GM23248 (cell line): ENCODE results near the gene KDM2B. TPM values are rescaled to one million over a fixed set of nuclear protein-coding genes. Genes with fewer than 3 reads are reported as not detected.

ENCODE experiments used
- DNase-seq: peaks from one replicate; pipeline ENCODE4 v3.0.0-alpha.2; 2015
- H2AFZ ChIP-seq: fragments of 200-600 bp; sonication (generic); 2 replicates; pipeline ENCODE4 v1.6.1; 2016; ENCODE audit warnings: antibody characterized with exemption
- H3F3A ChIP-seq: fragments of 200-600 bp; sonication (generic); 2 replicates; pipeline ENCODE4 v1.6.1; 2016; ENCODE audit warnings: mild to moderate bottlenecking, antibody characterized with exemption, mixed run types; ENCODE audit not compliant: insufficient read depth
- H3K27ac ChIP-seq: fragments of 200-600 bp; sonication (generic); 2 replicates; pipeline ENCODE4 v1.5.1; 2016; ENCODE audit warnings: mild to moderate bottlenecking
- H3K27me3 ChIP-seq: fragments of 200-600 bp; sonication (generic); replicated peaks from 2 replicates; pipeline ENCODE4 v1.6.1; 2016; ENCODE audit warnings: mild to moderate bottlenecking; ENCODE audit not compliant: insufficient read depth
- H3K36me3 ChIP-seq: fragments of 200-600 bp; sonication (generic); 2 replicates; pipeline ENCODE4 v1.6.1; 2016; ENCODE audit warnings: low read depth, mild to moderate bottlenecking
- H3K4me1 ChIP-seq: fragments of 200-600 bp; sonication (generic); 2 replicates; pipeline ENCODE4 v1.6.1; 2016; ENCODE audit warnings: mild to moderate bottlenecking; ENCODE audit not compliant: insufficient read depth
- H3K4me2 ChIP-seq: fragments of 200-600 bp; sonication (generic); one replicate; pipeline ENCODE4 v1.6.1; 2016; ENCODE audit warnings: mild to moderate bottlenecking; ENCODE audit not compliant: unreplicated experiment
- H3K4me3 ChIP-seq: fragments of 200-600 bp; sonication (generic); 2 replicates; pipeline ENCODE4 v1.5.1; 2016; ENCODE audit warnings: mild to moderate bottlenecking
- H3K79me2 ChIP-seq: fragments of 200-600 bp; sonication (generic); 2 replicates; pipeline ENCODE4 v1.6.1; 2016; ENCODE audit warnings: mild to moderate bottlenecking; ENCODE audit not compliant: insufficient read depth
- H3K9ac ChIP-seq: fragments of 200-600 bp; sonication (generic); 2 replicates; pipeline ENCODE4 v1.6.1; 2016; ENCODE audit warnings: mild to moderate bottlenecking
- H3K9me2 ChIP-seq: fragments of 200-600 bp; sonication (generic); 2 replicates; pipeline ENCODE4 v1.6.1; 2016; ENCODE audit warnings: mixed run types, mild to moderate bottlenecking, moderate library complexity; ENCODE audit not compliant: insufficient read depth
- H3K9me3 ChIP-seq: fragments of 200-600 bp; sonication (generic); one replicate; pipeline ENCODE4 v1.6.1; 2017; ENCODE audit warnings: low read depth
- H4K20me1 ChIP-seq: fragments of 200-600 bp; sonication (generic); 2 replicates; pipeline ENCODE4 v1.6.0; 2016; ENCODE audit not compliant: insufficient read depth
- EZH2 ChIP-seq: fragments of 200-600 bp; sonication (generic); IDR thresholded peaks from 2 replicates; pipeline ENCODE4 v1.6.1; 2018; ENCODE audit warnings: antibody characterized with exemption, mild to moderate bottlenecking; ENCODE audit not compliant: insufficient read depth, poor library complexity, severe bottlenecking
- EZH2phosphoT487 ChIP-seq: fragments of 200-600 bp; sonication (generic); IDR thresholded peaks from 2 replicates; pipeline ENCODE4 v1.6.1; 2018; ENCODE audit warnings: antibody characterized with exemption, moderate library complexity, mild to moderate bottlenecking, low read depth; ENCODE audit not compliant: insufficient read depth
- WGBS, 2 experiments: methylation state at CpG; one replicate each; pipeline ENCODE4 v1.1.6; 2015 to 2017; ENCODE audit warnings: low lambda C conversion rate in 2 of 2, low coverage in 1 of 2; ENCODE audit errors: missing lambda C conversion rate in 2 of 2; 5-methylcytosine and 5-hydroxymethylcytosine counted together
- in situ Hi-C: fragments of 300-500 bp; cut with MboI; formaldehyde crosslinking; loops from 2 replicates; pipeline ENCODE4 v1.15.0; 2020
- polyA plus RNA-seq: library from polyadenylated mRNA; unstranded; fragments of >200 nt; fragmentation: Nextera tagmentation; extraction: Ambion mirVana; gene quantifications from 2 replicates; pipeline ENCODE4 v1.2.1, GENCODE V29; 2016
- total RNA-seq: library from RNA; depleted of rRNA; stranded (reverse); fragments of >200 nt; shearing (Covaris generic); gene quantifications from 2 replicates; pipeline ENCODE4 v1.2.3, GENCODE V29; 2014

KDM2B gene
- total and polyA plus RNA-seq, 2 experiments from 2014 or later, result 8.2 to 20.1 TPM

DNA sequence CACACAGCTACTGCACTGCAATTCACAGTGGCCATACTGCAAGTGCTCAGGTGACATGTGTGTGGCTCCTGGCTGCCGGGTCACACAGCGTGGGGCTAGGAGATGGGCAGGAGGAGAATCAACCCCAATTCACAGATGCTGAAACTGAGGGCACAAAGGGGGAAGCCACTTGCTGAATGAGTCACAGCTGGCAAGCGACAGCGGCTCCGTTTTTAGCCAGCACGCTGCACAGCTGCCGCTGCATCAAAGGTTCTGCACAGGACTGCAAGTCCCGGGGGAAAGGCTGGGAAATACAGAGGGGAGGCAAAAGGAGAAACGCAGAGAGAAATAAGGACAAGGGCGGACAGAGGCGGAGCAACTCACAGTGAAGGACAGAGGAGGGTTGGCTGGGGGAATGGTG, 57.9 kb downstream of the KDM2B start:
- H3K27ac ChIP-seq, result no peak overlapping the region
- WGBS, 2 experiments, result 91 to 93% methylated on average over 11 of the region's 11 CpGs
- H3K9ac ChIP-seq, result no peak overlapping the region
- H3K4me2 ChIP-seq, result no peak overlapping the region
- no peaks in the 10 kb centered on the region for H3K4me1 ChIP-seq
- TF ChIP-seq EZH2 (no peak), EZH2phosphoT487 (no peak)
- DNase-seq, result no peak
- H3K27me3 ChIP-seq, result no peaks in the 10 kb centered on the region
- H3K79me2 ChIP-seq, result no peaks in the 10 kb centered on the region
- no peaks in the 10 kb centered on the region for H4K20me1 ChIP-seq
- H3F3A ChIP-seq, result no peaks in the 10 kb centered on the region
- no peaks in the 10 kb centered on the region for H3K36me3 ChIP-seq
- in situ Hi-C loops, result no loop called here
- H3K4me3 ChIP-seq, result no peak overlapping the region
- no peaks in the 10 kb centered on the region for H3K9me3 ChIP-seq
- H2AFZ ChIP-seq, result no peak overlapping the region
- H3K9me2 ChIP-seq, result no peaks in the 10 kb centered on the region

DNA sequence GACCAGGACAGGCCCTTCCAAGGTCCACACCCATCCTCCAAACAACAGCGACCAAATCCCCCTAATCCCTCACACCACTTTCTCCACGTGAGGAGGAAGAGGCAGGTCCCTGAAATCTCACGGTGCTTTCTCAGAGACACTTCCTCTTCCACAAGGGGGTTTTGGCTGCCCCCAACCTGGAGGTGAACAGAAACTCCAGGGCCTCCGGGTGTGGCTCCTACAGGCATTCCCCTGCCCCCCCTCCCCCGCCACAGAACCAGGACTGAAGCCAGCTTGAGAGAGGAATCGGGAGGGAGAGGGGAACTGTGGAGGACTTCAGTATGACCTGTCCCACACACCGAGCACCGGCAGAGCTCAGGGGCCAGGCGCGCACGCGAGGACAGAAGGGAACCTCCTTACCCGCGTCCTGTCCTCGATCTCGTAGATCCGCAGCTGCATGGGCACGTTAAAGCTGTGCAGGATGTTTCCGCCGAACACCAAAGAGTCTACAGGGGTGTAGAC, 60.2 kb downstream of the KDM2B start:
- H3F3A ChIP-seq, result no peaks in the 10 kb centered on the region

GRCh38 chr12:121520119-121520518, 60.7 kb downstream of the KDM2B start:
- Histone ChIP-seq H3K4me2 (no peak overlapping the region), H3K27ac (no peak overlapping the region), H3F3A (no peaks in the 10 kb centered on the region), H3K36me3 (no peaks in the 10 kb centered on the region), H2AFZ (no peak overlapping the region), H3K27me3 (no peaks in the 10 kb centered on the region), H4K20me1 (no peaks in the 10 kb centered on the region), H3K4me1 (no peaks in the 10 kb centered on the region), H3K79me2 (no peaks in the 10 kb centered on the region), H3K9ac (no peak overlapping the region), H3K9me2 (no peaks in the 10 kb centered on the region), H3K9me3 (no peaks in the 10 kb centered on the region), H3K4me3 (no peak overlapping the region)
- in situ Hi-C loops, result no loop called here
- no peak for DNase-seq
- WGBS, 2 experiments, result 95 to 96% methylated on average over 13 of the region's 13 CpGs
- no peak for TF ChIP-seq EZH2
- TF ChIP-seq EZH2phosphoT487, result no peak

More for the DNA sequence above, 60.2 kb downstream of the KDM2B start:
- no peak overlapping the region for H3K27ac ChIP-seq
- in situ Hi-C loops, result no loop called here
- H3K9ac ChIP-seq, result no peak overlapping the region
- H3K9me3 ChIP-seq, result no peaks in the 10 kb centered on the region
- H3K4me1 ChIP-seq, result no peaks in the 10 kb centered on the region
- no peaks in the 10 kb centered on the region for H3K36me3 ChIP-seq
- H4K20me1 ChIP-seq, result no peaks in the 10 kb centered on the region
- no peak for TF ChIP-seq EZH2phosphoT487
- no peak for DNase-seq
- H2AFZ ChIP-seq, result no peak overlapping the region
- H3K27me3 ChIP-seq, result no peaks in the 10 kb centered on the region
- no peak overlapping the region for H3K4me2 ChIP-seq
- no peaks in the 10 kb centered on the region for H3K79me2 ChIP-seq
- no peak overlapping the region for H3K4me3 ChIP-seq
- H3K9me2 ChIP-seq, result no peaks in the 10 kb centered on the region
- 79 to 84% methylated on average over 19 to 20 of the region's 20 CpGs for WGBS, 2 experiments

GRCh38 chr12:121519227-121519626, 61.6 kb downstream of the KDM2B start:
- in situ Hi-C loops, result no loop called here
- H3F3A ChIP-seq, result no peaks in the 10 kb centered on the region
- H3K36me3 ChIP-seq, result no peaks in the 10 kb centered on the region
- no peaks in the 10 kb centered on the region for H3K27me3 ChIP-seq
- H3K4me3 ChIP-seq, result no peak overlapping the region
- no peak for DNase-seq
- no peaks in the 10 kb centered on the region for H3K9me3 ChIP-seq
- no peaks in the 10 kb centered on the region for H3K9me2 ChIP-seq
- H3K79me2 ChIP-seq, result no peaks in the 10 kb centered on the region
- TF ChIP-seq EZH2 (no peak), EZH2phosphoT487 (no peak)
- H2AFZ ChIP-seq, result no peak overlapping the region
- H3K9ac ChIP-seq, result no peak overlapping the region
- no peaks in the 10 kb centered on the region for H4K20me1 ChIP-seq
- H3K4me2 ChIP-seq, result no peak overlapping the region
- no peaks in the 10 kb centered on the region for H3K4me1 ChIP-seq
- H3K27ac ChIP-seq, result no peak overlapping the region

DNA sequence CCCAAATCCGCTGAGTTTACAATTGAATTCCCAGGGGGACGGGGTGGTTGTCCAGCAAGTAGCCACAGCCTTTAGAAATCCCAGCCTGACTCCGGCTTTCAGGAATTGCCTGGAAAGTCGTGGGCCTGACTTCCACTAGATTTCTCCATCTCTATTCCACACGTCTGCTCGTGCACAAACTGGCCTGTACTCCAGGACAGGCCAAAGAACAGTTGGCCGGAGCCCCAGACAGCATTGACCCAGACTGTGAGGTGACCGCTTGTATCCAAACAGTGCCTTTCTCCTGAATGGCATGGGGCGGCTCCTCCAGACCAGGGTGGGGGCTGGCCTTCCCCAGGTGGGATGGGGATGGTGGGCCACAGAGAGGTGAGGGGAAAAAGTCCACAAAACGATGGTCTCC, 62.2 kb downstream of the KDM2B start:
- 94 to 98% methylated on average over 10 of the region's 10 CpGs for WGBS, 2 experiments
- in situ Hi-C loops, result no loop called here
- no peak for DNase-seq

More for the DNA sequence above, 62.2 kb downstream of the KDM2B start:
- Histone ChIP-seq H3K9ac (no peak overlapping the region), H3K4me1 (no peaks in the 10 kb centered on the region), H3K4me3 (no peak overlapping the region), H3K27ac (no peak overlapping the region), H3K9me2 (no peaks in the 10 kb centered on the region), H2AFZ (no peak overlapping the region), H3K36me3 (no peaks in the 10 kb centered on the region), H4K20me1 (no peaks in the 10 kb centered on the region), H3F3A (no peaks in the 10 kb centered on the region), H3K4me2 (no peak overlapping the region), H3K27me3 (no peaks in the 10 kb centered on the region), H3K79me2 (no peaks in the 10 kb centered on the region), H3K9me3 (no peaks in the 10 kb centered on the region)
- TF ChIP-seq EZH2phosphoT487 (no peak), EZH2 (no peak)
